Adrenal gland (tissue), 5 donors: Measurements from ENCODE around the gene RNF207.

Experiments used
- POLR2A ChIP-seq, 2 donors: fragments of 450-650 bp; IDR thresholded peaks; one replicate each; pipeline ENCODE4 v1.6.1; 2017; ENCODE audit warnings: antibody characterized with exemption in 2 of 2, mild to moderate bottlenecking in 2 of 2, moderate library complexity in 1 of 2
- TF ChIP-seq, protein P1 (sequence below), 6 experiments: fragments of 450-650 bp in 4 of 6; fragments of 200-600 bp in 2 of 6; sonication (generic) in 1 of 6; IDR thresholded peaks; 1 replicate in 5 of 6; 2 replicates in 1 of 6; pipeline versions ENCODE4 v1.5.1 to v1.8.0; 2016 to 2021; ENCODE audit warnings: antibody characterized with exemption in 6 of 6, mild to moderate bottlenecking in 2 of 6, moderate library complexity in 1 of 6
- donor health status: DM: no; HTN: no; CAD: no.

GRCh38 chr1:6239950-6240768 lies 34.2 kb downstream of the RNF207 start:
- TF ChIP-seq, protein P1, sequence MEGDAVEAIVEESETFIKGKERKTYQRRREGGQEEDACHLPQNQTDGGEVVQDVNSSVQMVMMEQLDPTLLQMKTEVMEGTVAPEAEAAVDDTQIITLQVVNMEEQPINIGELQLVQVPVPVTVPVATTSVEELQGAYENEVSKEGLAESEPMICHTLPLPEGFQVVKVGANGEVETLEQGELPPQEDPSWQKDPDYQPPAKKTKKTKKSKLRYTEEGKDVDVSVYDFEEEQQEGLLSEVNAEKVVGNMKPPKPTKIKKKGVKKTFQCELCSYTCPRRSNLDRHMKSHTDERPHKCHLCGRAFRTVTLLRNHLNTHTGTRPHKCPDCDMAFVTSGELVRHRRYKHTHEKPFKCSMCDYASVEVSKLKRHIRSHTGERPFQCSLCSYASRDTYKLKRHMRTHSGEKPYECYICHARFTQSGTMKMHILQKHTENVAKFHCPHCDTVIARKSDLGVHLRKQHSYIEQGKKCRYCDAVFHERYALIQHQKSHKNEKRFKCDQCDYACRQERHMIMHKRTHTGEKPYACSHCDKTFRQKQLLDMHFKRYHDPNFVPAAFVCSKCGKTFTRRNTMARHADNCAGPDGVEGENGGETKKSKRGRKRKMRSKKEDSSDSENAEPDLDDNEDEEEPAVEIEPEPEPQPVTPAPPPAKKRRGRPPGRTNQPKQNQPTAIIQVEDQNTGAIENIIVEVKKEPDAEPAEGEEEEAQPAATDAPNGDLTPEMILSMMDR (IDR thresholded peaks at IDR 0.05): no peak
- no peak for TF ChIP-seq POLR2A (IDR thresholded peaks at IDR 0.05)
